NCI-H1436 (cell line): ENCODE data around the gene ANO4.
"Not testable (repeated sequence)": the region's sequence is repeated elsewhere in the genome, so short reads cannot be mapped to it uniquely, and the experiment has no call there.

Source experiments
- DNase-seq: peaks from one replicate; lab custom pipeline; 2025; lab: John Stamatoyannopoulos, UW

ANO4 gene

DNA sequence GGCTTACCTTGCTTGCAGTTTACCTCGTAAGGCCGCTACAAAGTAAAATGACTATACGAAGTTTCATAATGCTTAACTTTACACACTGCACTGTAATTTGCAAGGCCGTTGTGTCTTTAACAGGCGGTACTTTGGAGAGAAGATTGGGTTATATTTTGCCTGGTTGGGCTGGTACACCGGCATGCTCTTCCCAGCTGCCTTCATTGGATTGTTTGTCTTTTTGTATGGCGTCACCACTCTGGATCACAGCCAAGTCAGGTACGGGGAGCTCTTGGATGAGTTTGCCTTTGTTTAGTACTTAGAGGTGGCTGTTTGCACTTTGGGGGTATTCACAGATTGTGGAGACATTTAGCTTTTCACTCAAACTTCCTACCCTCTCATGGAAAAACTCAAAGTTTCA lies 247.6 kb downstream of the ANO4 start:
- DNase-seq: no peak

DNA sequence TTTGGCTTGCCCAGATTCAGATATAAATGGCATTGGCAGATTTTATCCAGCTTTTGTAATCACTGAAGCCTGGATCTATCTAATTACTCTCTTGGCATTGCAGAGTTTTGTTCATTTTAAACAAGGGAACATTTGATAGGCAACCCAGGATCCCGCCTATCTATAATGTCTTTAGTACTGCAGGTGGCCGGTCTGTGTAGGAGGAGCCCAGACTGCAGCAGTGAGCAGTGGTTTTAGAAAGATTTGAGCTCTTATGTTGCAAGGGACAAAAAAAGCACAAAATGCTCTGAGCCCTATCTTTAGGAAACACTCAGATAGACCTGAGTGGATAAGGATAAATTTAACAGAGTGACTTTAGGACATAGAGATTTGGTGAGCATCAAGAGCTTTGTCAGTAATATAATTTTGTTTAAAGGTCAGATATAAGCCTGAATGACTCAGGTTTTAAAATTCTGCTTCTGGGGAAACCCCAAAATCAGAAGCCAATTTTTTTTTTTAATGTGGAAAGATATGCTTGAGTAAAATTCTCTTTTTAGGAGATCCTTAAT lies 250.0 kb downstream of the ANO4 start:
- DNase-seq: no peak

DNA sequence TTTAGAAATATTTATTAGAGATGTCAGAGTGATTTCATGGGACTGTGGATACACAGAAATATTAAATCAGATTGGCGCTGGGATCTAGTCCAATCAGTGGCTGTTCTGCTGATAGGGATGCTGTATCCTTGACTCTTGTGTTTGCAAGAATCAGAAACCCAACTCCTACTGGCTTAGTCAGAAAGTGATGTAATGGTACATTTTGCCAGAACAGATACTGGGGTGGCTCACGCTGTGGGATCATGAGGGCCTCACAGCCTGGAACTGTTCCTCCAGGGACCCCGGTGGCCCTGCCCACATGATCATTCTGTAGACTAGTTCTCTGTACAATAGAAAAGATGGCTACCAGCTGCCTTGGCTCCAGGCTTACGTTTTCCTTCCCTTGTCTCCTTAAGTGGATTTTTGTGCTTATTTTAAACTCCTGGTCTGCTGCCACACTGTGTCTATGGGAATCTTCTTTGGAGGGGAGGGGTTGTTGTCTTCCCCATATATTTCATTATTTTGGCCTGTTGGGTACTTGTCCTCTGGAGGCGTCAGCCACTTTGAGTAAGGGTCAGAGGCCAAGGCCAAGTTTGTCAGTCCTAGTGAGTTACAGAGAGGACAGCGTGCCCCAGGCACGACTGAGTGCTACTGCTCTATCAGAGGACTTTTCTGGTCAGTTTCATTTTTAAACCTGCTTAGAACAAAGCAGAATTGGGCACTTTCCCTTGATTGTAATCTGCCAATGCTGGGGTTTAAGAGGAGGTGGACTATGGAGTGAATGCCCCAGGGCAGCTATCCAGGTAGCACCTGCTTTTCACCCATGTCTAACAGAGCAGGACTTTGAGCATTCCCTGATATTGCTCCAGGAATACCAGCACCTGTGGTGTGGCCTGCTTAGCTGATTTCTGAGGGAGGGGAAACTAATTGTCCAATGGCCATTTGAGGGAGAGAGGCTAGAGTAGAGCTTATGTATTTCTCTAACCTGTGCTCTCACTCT lies 251.2 kb downstream of the ANO4 start:
- DNase-seq: no peak

DNA sequence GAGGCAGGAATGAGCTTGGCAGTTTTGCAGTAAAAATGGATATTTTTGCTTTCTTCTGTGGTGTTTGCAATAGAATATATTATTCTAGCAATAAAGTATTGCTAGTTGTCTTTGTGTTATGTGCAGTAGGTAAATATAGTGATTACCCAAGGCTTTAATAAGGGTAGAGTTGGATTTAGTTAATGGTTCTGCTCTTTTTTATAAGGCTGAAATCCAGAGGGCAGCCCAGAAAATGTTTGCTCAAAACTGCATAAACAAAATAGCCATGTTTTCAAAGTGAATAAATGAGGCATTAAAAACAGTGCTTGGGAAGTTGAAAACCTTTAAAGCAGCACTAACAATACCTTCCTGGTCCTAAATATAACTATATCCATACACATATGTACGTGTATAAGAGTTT lies 253.1 kb downstream of the ANO4 start:
- DNase-seq: no peak

DNA sequence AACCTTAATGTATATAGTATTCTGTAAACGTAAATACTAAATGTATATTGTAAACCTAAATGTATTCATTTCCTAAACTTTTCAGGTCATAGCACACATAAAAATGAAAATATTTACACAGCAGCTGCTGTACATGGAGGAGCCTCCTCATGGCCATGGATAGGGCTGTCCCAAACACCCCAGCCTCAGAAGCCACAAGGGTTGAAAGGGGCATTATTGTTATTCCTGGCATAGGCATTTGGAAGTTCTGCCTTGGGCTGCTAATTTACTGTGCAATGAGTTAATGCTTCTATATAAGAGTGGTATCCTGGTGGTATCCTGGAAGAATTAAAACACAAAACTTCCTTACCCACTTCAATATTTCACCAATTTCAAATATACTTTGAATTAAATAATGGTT lies 256.1 kb downstream of the ANO4 start:
- no peak for DNase-seq

DNA sequence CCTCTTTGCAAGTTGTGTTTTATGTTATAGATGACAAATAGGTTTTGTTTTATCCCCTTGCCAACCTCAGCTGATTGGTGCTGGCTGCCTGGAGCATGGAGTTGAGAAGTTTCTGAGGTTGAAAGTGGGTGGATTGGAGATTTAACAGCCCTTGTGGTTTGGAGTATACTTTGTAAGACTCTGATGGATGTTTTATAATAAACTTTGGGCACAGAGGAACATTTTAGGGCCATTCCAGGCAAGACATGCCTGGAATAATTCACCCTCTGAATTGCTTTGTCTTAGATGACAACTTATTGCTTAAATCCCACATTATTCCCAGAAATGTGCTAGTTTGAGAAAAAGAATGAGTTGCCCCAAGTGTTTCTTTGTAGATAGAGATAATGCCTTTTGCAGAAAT lies 256.6 kb downstream of the ANO4 start:
- no peak for DNase-seq

DNA sequence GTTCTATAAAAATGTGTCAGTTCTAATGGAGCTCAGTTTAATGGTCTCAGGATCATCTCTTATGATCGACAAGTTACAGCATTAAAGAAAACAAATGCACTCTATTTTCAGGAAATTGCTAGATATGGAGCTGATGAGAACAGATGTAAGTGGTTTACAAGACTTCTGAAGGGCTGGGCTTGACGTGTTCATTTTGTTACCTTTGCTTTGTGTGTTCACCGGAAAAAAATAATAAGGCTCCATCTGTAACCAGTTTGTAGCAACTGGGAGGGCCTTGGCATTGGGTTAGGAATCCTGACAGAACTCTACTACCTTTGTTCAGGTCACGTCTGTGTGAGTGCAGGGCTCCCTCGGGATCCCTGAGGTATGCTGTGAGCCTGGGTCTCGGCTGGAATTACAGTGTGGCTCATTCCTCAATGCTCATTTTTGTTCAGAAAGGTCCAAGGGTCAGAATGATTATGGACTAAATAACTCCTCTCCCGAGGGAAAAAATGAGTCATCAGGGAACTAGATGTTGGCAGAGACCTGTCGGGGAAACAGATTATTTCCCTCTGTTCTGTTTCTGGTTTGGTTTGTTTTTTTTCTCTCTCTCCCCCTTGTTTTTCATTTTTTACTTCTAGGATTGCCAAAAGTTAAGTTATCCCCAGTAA lies 257.4 kb downstream of the ANO4 start:
- peak; percentile 38 for DNase-seq

DNA sequence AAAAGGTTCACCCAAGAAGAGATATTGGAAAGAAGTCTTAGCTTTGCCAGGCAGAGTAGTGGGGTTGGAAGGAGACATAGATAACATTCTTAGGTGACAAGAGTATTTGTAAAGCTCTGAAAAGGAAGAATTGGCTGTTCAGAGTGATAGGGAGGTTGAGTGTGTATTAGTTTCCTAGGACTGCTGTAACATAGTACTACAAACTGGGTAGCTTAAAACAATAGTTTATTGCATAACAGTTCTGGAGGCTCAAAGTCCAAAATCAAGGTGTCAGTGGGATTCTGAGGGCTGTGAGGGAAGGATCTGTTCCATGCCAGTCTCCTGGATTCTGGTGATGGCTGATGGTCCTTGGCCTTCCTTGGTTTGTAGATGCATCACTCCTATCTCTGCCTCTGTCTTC lies 258.6 kb downstream of the ANO4 start:
- DNase-seq: no peak

DNA sequence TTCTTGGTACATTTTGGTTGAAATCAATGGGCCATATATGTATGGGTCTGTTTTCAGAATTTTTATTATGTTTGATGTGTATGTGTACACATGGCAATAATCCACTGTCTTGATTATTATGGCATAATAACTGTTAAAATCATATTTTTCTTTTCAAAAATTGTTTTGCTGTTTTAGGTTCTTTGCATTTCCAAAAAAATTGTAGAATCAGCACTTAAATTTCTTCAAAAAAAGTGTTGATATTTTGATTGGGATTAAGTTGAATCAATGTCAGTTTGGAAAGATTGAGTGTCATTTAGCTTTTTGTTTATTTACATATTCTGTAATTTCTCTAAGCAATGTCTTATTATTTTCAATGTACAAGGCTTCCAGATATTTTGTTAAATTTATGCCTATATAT lies 261.4 kb downstream of the ANO4 start:
- no peak for DNase-seq

DNA sequence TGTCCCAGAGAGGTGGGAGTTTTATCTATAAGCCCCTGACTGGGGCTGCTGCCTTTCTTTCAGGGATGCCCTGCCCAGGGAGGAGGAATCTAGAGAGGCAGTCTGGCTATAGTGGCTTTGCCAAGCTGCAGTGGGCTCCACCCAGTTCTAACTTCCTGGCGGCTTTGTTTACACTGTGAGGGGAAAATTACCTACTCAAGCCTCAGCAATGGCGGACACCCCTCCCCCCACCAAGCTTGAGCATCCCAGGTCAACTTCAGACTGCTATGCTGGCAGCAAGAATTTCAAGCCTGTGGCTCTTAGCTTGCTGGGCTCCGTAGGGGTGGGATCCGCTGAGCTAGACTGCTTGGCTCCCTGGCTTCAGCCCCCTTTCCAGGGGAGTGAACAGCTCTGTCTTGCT lies 267.9 kb downstream of the ANO4 start:
- not testable (repeated sequence) for DNase-seq

DNA sequence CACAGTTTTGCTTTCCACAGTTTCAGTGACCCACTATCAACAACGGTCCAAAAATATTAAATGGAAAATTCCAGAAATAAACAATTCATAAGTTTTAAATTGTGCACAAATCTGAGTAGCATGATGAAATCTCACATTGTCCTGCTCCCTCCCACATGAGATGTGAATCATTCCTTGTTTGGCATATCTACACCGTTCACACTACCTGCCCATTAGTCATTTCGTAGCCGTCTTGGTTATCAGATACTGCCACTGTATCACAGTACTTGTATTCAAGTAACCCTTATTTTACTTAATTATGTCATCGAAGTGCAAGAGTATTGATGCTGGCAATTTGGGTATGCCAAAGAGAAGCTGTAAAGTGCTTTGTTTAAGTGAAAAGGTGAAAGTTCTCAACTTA lies 270.1 kb downstream of the ANO4 start:
- no peak for DNase-seq

DNA sequence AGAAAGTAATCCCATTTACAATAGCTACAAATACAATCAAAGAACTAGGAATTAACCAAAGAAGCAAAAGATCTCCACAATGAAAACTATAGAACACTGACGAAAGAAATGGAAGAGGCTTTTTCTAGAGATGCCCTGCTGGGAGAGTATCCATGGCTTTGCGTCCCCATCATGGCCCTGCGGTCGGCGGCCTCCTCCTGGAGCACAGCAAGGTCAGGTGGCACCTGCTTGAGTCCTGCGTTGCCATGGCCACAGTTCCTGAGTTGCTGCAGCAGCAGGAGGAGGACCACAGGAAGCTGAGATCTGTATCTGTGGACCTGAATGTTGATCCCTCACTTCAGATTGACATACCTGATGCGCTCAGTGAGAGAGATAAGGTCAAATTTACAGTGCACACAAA lies 271.9 kb downstream of the ANO4 start:
- no peak for DNase-seq

DNA sequence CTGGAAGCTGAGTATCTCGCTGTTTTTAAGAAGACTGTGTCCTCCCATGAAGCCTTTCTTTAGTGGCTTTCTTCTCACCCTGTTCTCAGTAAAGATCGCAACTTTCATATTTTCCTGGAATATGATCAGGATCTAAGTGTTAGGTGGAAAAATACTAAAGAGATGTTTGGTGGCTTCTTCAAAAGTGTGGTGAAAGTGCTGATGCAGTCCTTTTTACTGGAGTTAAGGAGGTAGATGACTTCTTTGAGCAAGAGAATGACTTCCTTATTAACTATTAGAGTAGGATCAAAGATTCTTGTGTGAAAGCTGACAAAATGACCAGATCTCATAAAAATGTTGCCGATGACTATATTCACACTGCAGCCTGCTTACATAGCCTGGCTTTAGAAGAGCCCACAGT lies 273.8 kb downstream of the ANO4 start:
- DNase-seq: no peak

DNA sequence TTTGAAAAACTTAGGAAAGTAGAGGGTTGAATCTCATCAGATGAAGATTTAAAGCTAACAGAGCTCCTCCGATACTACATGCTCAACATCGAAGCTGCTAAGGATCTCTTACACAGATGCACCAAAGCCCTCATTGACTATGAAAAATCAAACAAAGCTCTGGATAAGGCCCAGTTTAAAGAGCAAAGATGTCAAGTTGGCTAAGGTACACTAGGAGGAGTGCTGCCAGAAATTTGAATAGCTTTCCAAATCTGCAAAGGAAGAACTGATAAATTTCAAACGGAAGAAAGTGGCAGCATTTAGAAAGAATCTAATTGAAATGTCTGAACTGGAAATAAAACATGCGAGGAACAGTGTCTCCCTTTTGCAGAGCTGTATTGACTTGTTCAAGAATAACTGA lies 274.3 kb downstream of the ANO4 start:
- no peak for DNase-seq

DNA sequence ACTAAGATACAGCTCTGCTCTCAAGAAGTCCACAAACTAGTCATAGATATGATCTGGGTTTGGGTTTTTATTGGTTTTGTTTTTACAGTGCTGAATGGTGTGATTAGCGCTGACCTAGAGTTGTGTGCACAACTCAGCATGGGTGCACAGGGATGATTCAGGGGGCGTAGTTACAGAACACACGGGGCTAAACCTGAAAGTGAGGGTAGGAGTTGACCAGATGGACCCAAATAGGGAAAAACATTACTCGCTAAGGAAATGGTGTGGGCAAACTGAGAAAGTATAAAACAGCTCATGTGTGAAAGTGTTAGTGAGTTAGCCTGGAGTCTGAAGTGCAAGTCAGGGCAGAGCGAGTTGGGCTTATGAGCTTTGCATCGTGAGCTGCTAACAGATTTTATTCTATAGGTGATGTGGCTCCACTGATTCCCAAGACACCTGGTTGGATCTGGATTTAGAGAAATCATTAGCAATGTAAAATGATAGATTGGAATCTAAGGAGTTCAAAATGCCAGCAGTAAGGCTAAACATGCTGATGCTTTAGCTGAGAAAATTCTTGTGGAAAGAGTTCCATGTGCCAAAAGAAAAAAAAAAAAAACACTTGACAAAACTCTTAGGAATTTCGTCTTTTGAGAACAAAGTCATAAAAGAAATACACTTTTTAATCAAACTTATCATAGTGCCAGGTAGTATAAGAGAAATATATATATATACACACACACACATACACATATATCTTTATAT lies 280.5 kb downstream of the ANO4 start:
- DNase-seq: no peak

DNA sequence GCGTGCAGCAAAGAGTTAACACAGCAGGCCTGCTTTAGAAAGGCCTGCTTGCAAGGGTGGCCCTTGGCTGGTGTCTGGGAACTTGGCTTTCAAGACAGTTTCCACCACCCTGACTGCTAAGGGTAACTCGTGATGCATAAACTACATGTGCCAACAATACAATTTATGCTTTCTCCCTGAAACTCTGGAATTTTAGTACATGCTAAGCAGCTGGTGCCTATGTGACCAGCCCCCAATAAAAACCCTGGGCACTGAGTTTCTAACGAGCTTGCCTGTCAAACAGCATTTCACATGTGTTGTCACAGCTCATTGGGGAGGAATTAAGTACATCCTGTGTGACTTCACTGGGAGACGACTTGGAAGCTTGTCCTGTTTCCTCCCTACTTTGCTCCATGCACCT lies 282.3 kb downstream of the ANO4 start:
- no peak for DNase-seq

DNA sequence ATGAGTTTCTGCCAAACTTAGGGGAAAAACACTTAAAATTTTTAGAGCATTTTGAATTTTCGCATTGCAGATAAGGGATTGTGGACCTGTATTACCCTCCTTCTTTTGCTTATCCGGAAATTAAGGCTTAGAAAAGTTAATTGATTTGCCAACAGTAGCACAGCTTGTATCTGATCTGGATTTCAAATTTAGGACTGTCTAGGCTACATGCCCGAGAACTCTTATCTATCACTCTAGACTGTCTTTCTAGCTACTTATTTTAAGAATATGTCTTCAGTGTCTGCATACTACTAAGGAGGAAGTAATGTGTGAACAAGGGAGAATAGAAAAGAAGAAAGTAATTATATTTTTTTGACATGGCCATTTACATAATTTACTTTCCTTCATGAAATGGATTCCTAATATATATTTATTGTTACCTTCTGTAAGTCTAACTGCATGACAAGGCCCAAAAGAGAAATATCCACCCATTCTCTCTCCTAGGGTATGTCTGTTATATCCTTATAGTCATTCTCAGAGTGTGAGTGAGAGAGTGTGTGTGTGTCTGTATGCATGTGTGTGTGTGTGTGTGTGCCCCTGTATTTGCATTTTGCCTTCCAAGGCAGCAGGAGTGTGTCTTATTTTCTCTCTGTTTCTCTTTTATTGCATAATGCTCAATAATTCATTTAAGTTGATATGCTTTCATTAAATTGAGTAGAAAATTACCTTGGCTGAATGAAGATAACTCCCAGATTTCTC lies 283.4 kb downstream of the ANO4 start:
- DNase-seq: no peak

DNA sequence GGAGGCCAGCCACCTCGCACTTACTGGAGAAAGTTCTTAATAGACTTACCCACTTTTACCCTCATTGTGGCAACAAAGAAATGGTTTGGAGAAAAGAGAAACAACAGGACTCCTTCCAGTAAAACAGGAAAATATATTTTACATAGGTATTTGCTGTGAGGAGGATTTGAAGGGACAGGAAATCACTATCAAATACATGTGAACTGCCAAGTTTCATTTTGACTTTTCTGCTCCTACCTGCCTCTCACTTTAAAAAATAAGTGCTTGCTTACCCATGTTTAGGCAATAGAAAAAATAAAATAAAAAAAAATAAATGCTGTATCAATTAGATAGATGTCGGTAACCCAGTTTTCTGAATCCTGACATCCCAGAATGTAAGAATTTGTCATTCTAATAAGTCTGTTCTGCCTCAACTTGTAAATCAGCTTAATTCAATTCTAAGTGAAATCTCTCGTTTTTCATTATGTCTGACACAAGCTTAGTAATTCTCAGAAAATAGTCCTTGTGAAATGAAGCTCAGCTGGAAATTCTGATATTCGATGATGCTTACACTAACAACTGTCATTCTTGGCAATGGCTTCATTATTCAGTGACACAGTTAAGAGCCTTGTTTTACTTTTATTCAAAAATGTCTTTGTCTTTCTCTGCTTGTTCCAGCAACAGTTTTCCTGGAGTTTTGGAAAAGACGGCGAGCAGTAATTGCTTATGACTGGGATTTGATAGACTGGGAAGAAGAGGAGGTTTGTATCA lies 284.1 kb downstream of the ANO4 start:
- no peak for DNase-seq

DNA sequence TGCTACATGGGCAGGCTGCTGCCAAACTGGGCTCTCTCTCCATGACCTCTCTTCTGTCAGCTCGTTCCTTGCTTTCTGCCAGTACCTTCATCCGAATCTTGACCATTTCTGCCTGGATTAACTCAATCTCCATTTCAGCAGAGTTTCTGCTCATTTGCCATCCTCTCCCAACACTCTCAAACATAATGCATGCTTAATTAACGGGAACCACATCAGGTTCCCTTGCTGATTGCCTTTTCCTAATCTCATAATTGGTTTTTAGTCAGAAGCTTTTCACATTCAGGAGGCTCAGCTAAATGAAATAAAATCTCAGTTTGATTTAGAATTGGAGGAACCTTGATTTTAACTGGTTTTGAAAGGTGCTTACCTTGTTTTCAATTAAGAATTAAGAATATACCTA lies 288.1 kb downstream of the ANO4 start:
- no peak for DNase-seq

DNA sequence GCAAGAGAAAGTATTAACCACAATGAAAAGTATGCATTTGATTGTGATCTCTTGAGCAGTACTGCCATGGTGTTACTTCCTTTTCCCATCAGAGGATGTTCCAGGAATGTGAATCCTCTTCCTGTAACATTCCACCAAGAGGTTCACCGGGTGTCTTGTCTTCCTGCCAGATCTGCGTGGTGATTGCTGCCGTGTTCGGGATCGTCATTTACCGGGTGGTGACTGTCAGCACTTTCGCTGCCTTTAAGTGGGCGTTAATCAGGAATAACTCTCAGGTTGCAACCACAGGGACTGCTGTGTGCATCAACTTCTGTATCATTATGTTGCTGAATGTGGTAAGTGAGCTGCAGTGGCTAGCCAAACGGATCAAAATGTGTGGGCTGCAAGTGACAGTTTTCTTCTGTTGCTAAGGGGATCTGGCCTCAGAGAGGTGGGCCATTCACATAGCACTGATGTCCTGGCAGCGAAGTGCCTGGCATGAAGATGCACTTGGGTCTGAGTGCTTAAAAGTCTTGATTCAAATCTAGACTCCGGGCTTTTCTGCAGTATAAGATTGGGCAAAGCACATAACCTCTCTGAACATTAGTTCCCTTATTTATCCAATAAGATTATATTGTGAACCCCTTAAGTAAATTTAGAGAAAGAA lies 292.0 kb downstream of the ANO4 start:
- no peak for DNase-seq

DNA sequence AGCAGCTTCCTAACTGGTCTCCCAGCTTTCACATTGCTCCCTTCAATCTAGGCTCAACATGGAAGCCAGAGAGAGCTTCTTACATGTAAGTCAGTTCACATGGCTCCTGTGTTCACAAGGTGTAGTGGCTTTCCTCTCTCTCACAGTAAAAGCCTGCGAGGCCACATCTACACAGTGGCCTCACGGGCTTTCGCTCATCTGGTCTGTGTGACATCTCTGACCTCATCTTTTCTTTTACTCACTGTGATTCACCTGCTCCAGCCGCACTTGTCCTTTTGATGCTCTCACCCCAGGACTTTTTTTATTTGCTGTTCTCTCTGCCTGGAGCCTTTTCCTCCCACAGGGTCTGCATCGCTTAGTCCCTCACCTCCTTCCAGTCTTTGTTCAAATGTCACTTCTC lies 293.3 kb downstream of the ANO4 start:
- DNase-seq: no peak
